Measurements from ENCODE around the gene FAM107B. TPM values are rescaled to one million over a fixed set of nuclear protein-coding genes. Genes with fewer than 3 reads are reported as not detected.

Gene FAM107B
- total RNA-seq, 1 experiment from 2014 or later = 41.6 TPM

DNA sequence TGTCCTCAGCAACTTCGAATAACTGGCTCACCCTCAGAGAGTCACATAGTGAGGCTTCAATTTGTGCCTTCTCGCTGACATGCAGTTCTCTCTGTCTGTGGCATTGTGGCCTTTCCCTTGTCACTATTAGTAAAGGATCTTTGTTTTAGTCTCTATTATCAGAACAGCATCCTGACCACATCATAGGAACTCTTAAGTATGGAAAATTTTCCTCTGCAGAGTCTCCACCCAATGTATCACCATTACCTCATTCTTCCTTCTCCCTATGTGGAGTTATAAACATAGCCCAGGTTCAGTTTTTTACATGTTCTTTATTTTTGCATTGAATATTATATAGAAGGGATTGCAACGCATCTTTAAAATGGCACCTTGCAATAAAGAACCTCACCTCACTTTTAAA, 112.9 kb downstream of the FAM107B start:
- ATAC-seq (no peak), DNase-seq (ENCODE audit: low read depth, low spot score) (no peak)
- H3K9me3 ChIP-seq (ENCODE audit: control insufficient read depth in 1 of 2, insufficient read depth in 1 of 2, low read depth in 1 of 2, low read length in 2 of 2) = no peaks in the 10 kb centered on the region
- no peak overlapping the region for H3K9ac ChIP-seq (ENCODE audit: low read length)
- ChIA-PET RAD21 (ENCODE audit: low non-redundant PET in 1 of 2, low total read pairs in 2 of 2, uncharacterized antibody in 2 of 2, unreplicated experiment in 2 of 2) (no interaction called here), POLR2A (no interaction called here), CTCF (no interaction called here)
- intact Hi-C loops (cut with micrococcal nuclease) = no loop called here
- H3K27me3 ChIP-seq (ENCODE audit: insufficient read depth, low read length) = no peaks in the 10 kb centered on the region
- H3K9me2 ChIP-seq (ENCODE audit: insufficient read depth) = no peaks in the 10 kb centered on the region
- no peak for TF ChIP-seq FOSL1 (IDR thresholded peaks at IDR 0.05; ENCODE audit: low read depth)
- TF ChIP-seq, protein P1, sequence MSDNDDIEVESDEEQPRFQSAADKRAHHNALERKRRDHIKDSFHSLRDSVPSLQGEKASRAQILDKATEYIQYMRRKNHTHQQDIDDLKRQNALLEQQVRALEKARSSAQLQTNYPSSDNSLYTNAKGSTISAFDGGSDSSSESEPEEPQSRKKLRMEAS (IDR thresholded peaks at IDR 0.05) = no peak
- no peak for TF ChIP-seq YY1 (IDR thresholded peaks at IDR 0.05; ENCODE audit: extremely low read depth, insufficient replicate concordance, low read depth, low read length)
- no peak for TF ChIP-seq EZH2 (IDR thresholded peaks at IDR 0.05)
- TF ChIP-seq TCF7L2 (IDR thresholded peaks at IDR 0.05; ENCODE audit: borderline replicate concordance, extremely low read depth, insufficient read depth, insufficient read length) = no peak
- no peak for TF ChIP-seq ATF3 (IDR thresholded peaks at IDR 0.05)
- no peak for TF ChIP-seq SP1 (IDR thresholded peaks at IDR 0.05; ENCODE audit: low read depth)
- no peak for TF ChIP-seq CTCF (IDR thresholded peaks at IDR 0.05 in 2 of 3, conservative IDR thresholded peaks at IDR 0.05 in 1 of 3; ENCODE audit: borderline replicate concordance in 1 of 3, insufficient read depth in 1 of 3, low read depth in 2 of 3, low read length in 2 of 3)
- TF ChIP-seq POLR2A (IDR thresholded peaks at IDR 0.05; ENCODE audit: borderline replicate concordance, extremely low read depth, insufficient read depth, insufficient read length) = no peak
- no peak for TF ChIP-seq JUND (IDR thresholded peaks at IDR 0.05)
- TF ChIP-seq, protein P2, sequence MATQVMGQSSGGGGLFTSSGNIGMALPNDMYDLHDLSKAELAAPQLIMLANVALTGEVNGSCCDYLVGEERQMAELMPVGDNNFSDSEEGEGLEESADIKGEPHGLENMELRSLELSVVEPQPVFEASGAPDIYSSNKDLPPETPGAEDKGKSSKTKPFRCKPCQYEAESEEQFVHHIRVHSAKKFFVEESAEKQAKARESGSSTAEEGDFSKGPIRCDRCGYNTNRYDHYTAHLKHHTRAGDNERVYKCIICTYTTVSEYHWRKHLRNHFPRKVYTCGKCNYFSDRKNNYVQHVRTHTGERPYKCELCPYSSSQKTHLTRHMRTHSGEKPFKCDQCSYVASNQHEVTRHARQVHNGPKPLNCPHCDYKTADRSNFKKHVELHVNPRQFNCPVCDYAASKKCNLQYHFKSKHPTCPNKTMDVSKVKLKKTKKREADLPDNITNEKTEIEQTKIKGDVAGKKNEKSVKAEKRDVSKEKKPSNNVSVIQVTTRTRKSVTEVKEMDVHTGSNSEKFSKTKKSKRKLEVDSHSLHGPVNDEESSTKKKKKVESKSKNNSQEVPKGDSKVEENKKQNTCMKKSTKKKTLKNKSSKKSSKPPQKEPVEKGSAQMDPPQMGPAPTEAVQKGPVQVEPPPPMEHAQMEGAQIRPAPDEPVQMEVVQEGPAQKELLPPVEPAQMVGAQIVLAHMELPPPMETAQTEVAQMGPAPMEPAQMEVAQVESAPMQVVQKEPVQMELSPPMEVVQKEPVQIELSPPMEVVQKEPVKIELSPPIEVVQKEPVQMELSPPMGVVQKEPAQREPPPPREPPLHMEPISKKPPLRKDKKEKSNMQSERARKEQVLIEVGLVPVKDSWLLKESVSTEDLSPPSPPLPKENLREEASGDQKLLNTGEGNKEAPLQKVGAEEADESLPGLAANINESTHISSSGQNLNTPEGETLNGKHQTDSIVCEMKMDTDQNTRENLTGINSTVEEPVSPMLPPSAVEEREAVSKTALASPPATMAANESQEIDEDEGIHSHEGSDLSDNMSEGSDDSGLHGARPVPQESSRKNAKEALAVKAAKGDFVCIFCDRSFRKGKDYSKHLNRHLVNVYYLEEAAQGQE (IDR thresholded peaks at IDR 0.05; ENCODE audit: low read depth) = no peak
- TF ChIP-seq POLR2AphosphoS5 (IDR thresholded peaks at IDR 0.05; ENCODE audit: low read depth, low read length) = no peak
- TF ChIP-seq EGR1 (IDR thresholded peaks at IDR 0.05; ENCODE audit: low read depth) = no peak
- TF ChIP-seq ZBTB33 (IDR thresholded peaks at IDR 0.05; ENCODE audit: extremely low read depth, insufficient replicate concordance, low read length) = no peak
- H3K4me1 ChIP-seq (ENCODE audit: control insufficient read depth in 1 of 2, insufficient read depth in 2 of 2, low read length in 2 of 2) = peaks cover 12 to 18% of the 10 kb centered on the region in 2 experiments
- H3K79me2 ChIP-seq (ENCODE audit: insufficient read depth, low read length) = no peaks in the 10 kb centered on the region
- BruUV-seq (replicated peaks) = no TSS peak
- no peak overlapping the region for H2AFZ ChIP-seq (ENCODE audit: low read depth, low read length, poor library complexity, severe bottlenecking)
- H3K36me3 ChIP-seq (ENCODE audit: control insufficient read depth in 1 of 2, insufficient read depth in 2 of 2, low read length in 2 of 2) = no peaks in the 10 kb centered on the region
- no peaks in the 10 kb centered on the region for H4K20me1 ChIP-seq (ENCODE audit: insufficient read depth)
- H3K4me3 ChIP-seq (replicated peaks in 1 of 2; ENCODE audit: low read depth in 1 of 2, low read length in 2 of 2) = no peak overlapping the region
- no peak overlapping the region for H3K4me2 ChIP-seq (ENCODE audit: low read length)
- no peak overlapping the region for H3K27ac ChIP-seq (ENCODE audit: low read depth, low read length)
